Psoas muscle (tissue), 8 donors: ENCODE results near the gene ARL1. TPM values are rescaled to one million over a fixed set of nuclear protein-coding genes. Genes with fewer than 3 reads are reported as not detected.

Experiments used
- ATAC-seq, 4 donors: fragments of 200-7000 bp; cut with Tn5 transposase; one replicate each; pipeline ENCODE4 v1.9.1; 2020; ENCODE audit warnings: moderate library complexity in 3 of 4, mild to moderate bottlenecking in 2 of 4
- DNase-seq, 2 donors: peaks; one replicate each; pipeline ENCODE4 v3.0.0-alpha.2; 2020
- H3K27ac ChIP-seq: fragments of 200-600 bp; one replicate; pipeline ENCODE4 v1.8.0; 2022
- H3K27me3 ChIP-seq, 3 donors: fragments of 200-600 bp in 1 of 3; one replicate each; pipeline versions ENCODE4 v1.6.1 to v1.8.0; 2013 to 2022; ENCODE audit warnings: low read length in 2 of 3, mild to moderate bottlenecking in 2 of 3, moderate library complexity in 1 of 3; ENCODE audit not compliant: insufficient read depth in 3 of 3
- H3K36me3 ChIP-seq, 2 donors: fragments of 200-600 bp in 1 of 2; one replicate each; pipeline versions ENCODE4 v1.6.1 to v1.8.0; 2013 to 2022; ENCODE audit warnings: low read depth in 1 of 2, mild to moderate bottlenecking in 1 of 2, moderate library complexity in 1 of 2; ENCODE audit not compliant: insufficient read depth in 1 of 2
- H3K4me1 ChIP-seq: fragments of 200-600 bp; one replicate; pipeline ENCODE4 v1.8.0; 2022
- H3K4me3 ChIP-seq: fragments of 200-600 bp; one replicate; pipeline ENCODE4 v1.8.0; 2022; ENCODE audit warnings: mild to moderate bottlenecking
- H3K9me3 ChIP-seq: fragments of 200-600 bp; one replicate; pipeline ENCODE4 v1.8.0; 2022
- CTCF ChIP-seq: fragments of 200-600 bp; IDR thresholded peaks from one replicate; pipeline ENCODE4 v1.8.0; 2022; ENCODE audit warnings: antibody characterized with exemption
- WGBS, 3 donors: extraction: QIAGEN DNeasy Blood & Tissue Kit; methylation state at CpG; one replicate each; pipeline versions ENCODE4 v1.1.6 to v1.1.7; 2013; 5-methylcytosine and 5-hydroxymethylcytosine counted together
- intact Hi-C, 2 donors: fragments of 100-400 bp; cut with DNase I; formaldehyde crosslinking; loops; one replicate each; pipeline versions ENCODE4 v1.11.0 to v1.14.2; 2022
- polyA plus RNA-seq, 3 donors: library from polyadenylated mRNA; stranded (reverse); fragments of 200-250 nt; gene quantifications; one replicate each; pipeline ENCODE4 v1.2.3, GENCODE V29; 2013
- total RNA-seq, 4 donors: library from RNA; stranded (reverse); fragmentation: NEBNext Ultra II Directional in 2 of 4; extraction: Animal tissue kit (Norgen Biotek cat#: 25700) in 2 of 4; gene quantifications; one replicate each; pipeline versions ENCODE4 v1.2.1 to v1.2.4, GENCODE V29; 2021 to 2023
- donor health status: healthy with polysubstance abuse.
- donor health status: DM: no; HTN: no; CAD: no; lungs with moderate emphysema.
- donor health status: Bipolar disorder and iron deficiency.
- donor health status: healthy.
- donor health status: DM: yes; HTN: yes; CAD: no.
- donor health status: DM: no; HTN: no; CAD: no.
- donor health status: DM: no; HTN: no; CAD: no.
- donor health status: DM: yes; HTN: yes; CAD: no.

ARL1 gene
- total and polyA plus RNA-seq, 7 donors, result 41.2 to 73.1 (median 56.4) TPM

GRCh38 chr12:101375573-101375972 lies 32.0 kb downstream of the ARL1 start:
- H3K36me3 ChIP-seq, result peaks cover 10 to 93% of the 10 kb centered on the region in 2 donors
- H3K9me3 ChIP-seq, result no peaks in the 10 kb centered on the region
- no peaks in the 10 kb centered on the region for H3K4me1 ChIP-seq
- 92 to 94% (median 93%) methylated on average over 5 of the region's 5 CpGs for WGBS, 3 donors
- TF ChIP-seq CTCF, result no peak
- no peak overlapping the region for H3K4me3 ChIP-seq
- no peak for DNase-seq
- no peaks in the 10 kb centered on the region for H3K27me3 ChIP-seq
- no peak for ATAC-seq
- intact Hi-C loops, result no loop called here
- no peak overlapping the region for H3K27ac ChIP-seq

- no peak overlapping the region for H3K4me3 ChIP-seq
- peaks cover 12 to 95% of the 10 kb centered on the region in 2 donors for H3K36me3 ChIP-seq
- no peaks in the 10 kb centered on the region for H3K4me1 ChIP-seq
- no peak for TF ChIP-seq CTCF
- peak in 1 of 4 donors; percentile 74 for ATAC-seq
- intact Hi-C loops, result no loop called here
- peak overlapping the region; percentile 14 for H3K27ac ChIP-seq
- no peaks in the 10 kb centered on the region for H3K9me3 ChIP-seq
- 87 to 97% (median 96%) methylated on average over 1 of the region's 1 CpG for WGBS, 3 donors
- no peak for DNase-seq
- no peaks in the 10 kb centered on the region for H3K27me3 ChIP-seq
Observed at GRCh38 chr12:101372431-101372830, 35.1 kb downstream of the ARL1 start.

- no peaks in the 10 kb centered on the region for H3K4me1 ChIP-seq
- DNase-seq, result no peak
- no peaks in the 10 kb centered on the region for H3K9me3 ChIP-seq
- H3K36me3 ChIP-seq, result peaks cover 18 to 96% of the 10 kb centered on the region in 2 donors
- ATAC-seq, result no peak
- no peak overlapping the region for H3K4me3 ChIP-seq
- intact Hi-C loops, result no loop called here
- WGBS, 3 donors, result 96 to 98% (median 97%) methylated on average over 6 of the region's 6 CpGs
- H3K27ac ChIP-seq, result no peak overlapping the region
- H3K27me3 ChIP-seq, result no peaks in the 10 kb centered on the region
- TF ChIP-seq CTCF, result no peak
Observed at GRCh38 chr12:101368016-101368415, 39.6 kb downstream of the ARL1 start.

- Histone ChIP-seq H3K36me3 (peaks cover 9 to 98% of the 10 kb centered on the region in 2 donors), H3K4me1 (no peaks in the 10 kb centered on the region), H3K27ac (no peak overlapping the region), H3K27me3 (no peaks in the 10 kb centered on the region), H3K9me3 (no peaks in the 10 kb centered on the region), H3K4me3 (no peak overlapping the region)
- 86 to 99% (median 93%) methylated on average over 8 of the region's 8 CpGs for WGBS, 3 donors
- intact Hi-C loops, result no loop called here
- TF ChIP-seq CTCF, result no peak
- DNase-seq, result no peak
- ATAC-seq, result no peak
Observed at GRCh38 chr12:101361455-101361854, 46.1 kb downstream of the ARL1 start.

GRCh38 chr12:101356794-101357193 lies 50.8 kb downstream of the ARL1 start:
- Histone ChIP-seq H3K36me3 (peaks cover 6 to 97% of the 10 kb centered on the region in 2 donors), H3K9me3 (no peaks in the 10 kb centered on the region), H3K4me1 (no peaks in the 10 kb centered on the region), H3K4me3 (no peak overlapping the region), H3K27me3 (no peaks in the 10 kb centered on the region), H3K27ac (no peak overlapping the region)
- intact Hi-C loops, result loop anchor here (10.0 kb wide), 1 partner anchor 52 kb away; no protein-coding TSS in a partner anchor
- WGBS, 3 donors, result 94 to 97% (median 96%) methylated on average over 5 of the region's 5 CpGs
- no peak for TF ChIP-seq CTCF
- ATAC-seq, result no peak
- DNase-seq, result no peak
